Body of pancreas (tissue), 4 donors: ENCODE results near the gene ARHGAP12.

Experiments used
- CTCF ChIP-seq, 7 experiments: fragments of 450-650 bp in 4 of 7; fragments of 200-600 bp in 3 of 7; sonication (generic) in 3 of 7; IDR thresholded peaks; one replicate each; pipeline ENCODE4 v1.5.1; 2016 to 2019; ENCODE audit warnings: antibody characterized with exemption in 7 of 7
- POLR2A ChIP-seq, 3 donors: fragments of 450-650 bp; IDR thresholded peaks; one replicate each; pipeline ENCODE4 v1.6.1; 2016; ENCODE audit warnings: antibody characterized with exemption in 3 of 3, mild to moderate bottlenecking in 2 of 3

GRCh38 chr10:31830887-31831286, 97.7 kb downstream of the ARHGAP12 start:
- TF ChIP-seq CTCF (IDR thresholded peaks at IDR 0.05) = no peak
- TF ChIP-seq POLR2A (IDR thresholded peaks at IDR 0.05) = no peak
